Measurements from ENCODE around the gene MRTFB.

DNA sequence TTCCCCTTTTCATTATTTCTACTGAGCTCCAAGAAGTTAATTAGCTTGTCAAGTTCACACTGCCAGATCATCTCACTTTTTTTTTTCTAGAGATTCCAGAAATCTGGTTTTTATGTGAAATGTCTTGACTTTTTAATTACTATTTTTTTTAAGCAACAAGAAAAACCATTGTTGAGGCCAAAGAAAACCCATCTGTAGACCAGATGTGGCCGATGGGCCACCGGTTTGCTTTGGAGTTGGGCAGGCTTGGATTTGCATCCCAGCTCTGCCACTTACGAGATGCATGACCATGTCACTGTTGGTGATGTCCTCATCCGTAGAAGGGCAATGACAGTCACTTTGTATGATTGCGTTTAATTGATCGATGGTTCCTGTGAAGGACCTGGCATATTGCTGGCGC, 34.2 kb upstream of the MRTFB start:
- TF ChIP-seq, protein P1, sequence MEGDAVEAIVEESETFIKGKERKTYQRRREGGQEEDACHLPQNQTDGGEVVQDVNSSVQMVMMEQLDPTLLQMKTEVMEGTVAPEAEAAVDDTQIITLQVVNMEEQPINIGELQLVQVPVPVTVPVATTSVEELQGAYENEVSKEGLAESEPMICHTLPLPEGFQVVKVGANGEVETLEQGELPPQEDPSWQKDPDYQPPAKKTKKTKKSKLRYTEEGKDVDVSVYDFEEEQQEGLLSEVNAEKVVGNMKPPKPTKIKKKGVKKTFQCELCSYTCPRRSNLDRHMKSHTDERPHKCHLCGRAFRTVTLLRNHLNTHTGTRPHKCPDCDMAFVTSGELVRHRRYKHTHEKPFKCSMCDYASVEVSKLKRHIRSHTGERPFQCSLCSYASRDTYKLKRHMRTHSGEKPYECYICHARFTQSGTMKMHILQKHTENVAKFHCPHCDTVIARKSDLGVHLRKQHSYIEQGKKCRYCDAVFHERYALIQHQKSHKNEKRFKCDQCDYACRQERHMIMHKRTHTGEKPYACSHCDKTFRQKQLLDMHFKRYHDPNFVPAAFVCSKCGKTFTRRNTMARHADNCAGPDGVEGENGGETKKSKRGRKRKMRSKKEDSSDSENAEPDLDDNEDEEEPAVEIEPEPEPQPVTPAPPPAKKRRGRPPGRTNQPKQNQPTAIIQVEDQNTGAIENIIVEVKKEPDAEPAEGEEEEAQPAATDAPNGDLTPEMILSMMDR (IDR thresholded peaks at IDR 0.05; ENCODE audit: low read length) = no peak
- no peak for TF ChIP-seq EZH2phosphoT487 (IDR thresholded peaks at IDR 0.05; ENCODE audit: low read length)
